VCaP (cell line): ENCODE data around the gene DNAJB9.

ENCODE experiments used
- H3K27ac ChIP-seq: fragments of 450-650 bp; 2 replicates; pipeline ENCODE4 v1.5.1; 2017
- CTCF ChIP-seq: fragments of 450-650 bp; conservative IDR thresholded peaks from 2 replicates; pipeline ENCODE4 v1.5.1; 2017; ENCODE audit warnings: mild to moderate bottlenecking, moderate library complexity

DNAJB9 gene

GRCh38 chr7:108557617-108558016 is 12.1 kb upstream of the DNAJB9 start:
- no peak overlapping the region for H3K27ac ChIP-seq
- TF ChIP-seq CTCF: no peak

- no peak for TF ChIP-seq CTCF
- no peak overlapping the region for H3K27ac ChIP-seq
These were observed 10.4 kb upstream of the DNAJB9 start for GRCh38 chr7:108559253-108559652.

GRCh38 chr7:108561047-108561619 is 8.5 kb upstream of the DNAJB9 start:
- no peak for TF ChIP-seq CTCF
- no peak overlapping the region for H3K27ac ChIP-seq

GRCh38 chr7:108565987-108566386 is 3.7 kb upstream of the DNAJB9 start:
- no peak for TF ChIP-seq CTCF
- no peak overlapping the region for H3K27ac ChIP-seq

GRCh38 chr7:108568801-108569380 is 783 bp upstream of the DNAJB9 start:
- H3K27ac ChIP-seq: peak overlapping the region; percentile 95
- TF ChIP-seq CTCF: no peak

- TF ChIP-seq CTCF: no peak
- peak overlapping the region; percentile 95 for H3K27ac ChIP-seq
These were observed 577 bp downstream of the DNAJB9 start for GRCh38 chr7:108570146-108570755.

- peak overlapping the region; percentile 95; the same call in 1 of the 2 replicates for H3K27ac ChIP-seq
- TF ChIP-seq CTCF: no peak
These were observed 2.8 kb downstream of the DNAJB9 start for GRCh38 chr7:108572480-108572879.
